Upper lobe of left lung (tissue), 6 donors: Measurements from ENCODE around the gene METAP2. TPM values are rescaled to one million over a fixed set of nuclear protein-coding genes. Genes with fewer than 3 reads are reported as not detected.
A peak's percentile ranks its signal among the peaks of the same experiment; 100 is the strongest.
"Not testable (repeated sequence)": the region's sequence is repeated elsewhere in the genome, so short reads cannot be mapped to it uniquely, and the experiment has no call there.

Source experiments
- ATAC-seq, 2 donors: fragments of 200-7000 bp; cut with Tn5 transposase; one replicate each; pipeline ENCODE4 v1.9.1; 2022; ENCODE audit warnings: mild to moderate bottlenecking in 2 of 2, moderate library complexity in 2 of 2; ENCODE audit not compliant: low FRiP score in 2 of 2
- DNase-seq, 2 donors: peaks; one replicate each; pipeline ENCODE4 v3.0.0-alpha.2; 2019 to 2020
- H3K27ac ChIP-seq, 4 donors: fragments of 200-600 bp; sonication (generic); one replicate each; pipeline ENCODE4 v1.5.1; 2016 to 2019
- H3K27me3 ChIP-seq, 4 donors: fragments of 200-600 bp; sonication (generic); one replicate each; pipeline ENCODE4 v1.5.1; 2017 to 2019
- H3K36me3 ChIP-seq, 4 donors: fragments of 200-600 bp; sonication (generic); one replicate each; pipeline ENCODE4 v1.5.1; 2016 to 2019
- H3K4me1 ChIP-seq, 4 donors: fragments of 200-600 bp; sonication (generic); one replicate each; pipeline ENCODE4 v1.5.1; 2018 to 2019
- H3K4me3 ChIP-seq, 4 donors: fragments of 200-600 bp; sonication (generic); one replicate each; pipeline ENCODE4 v1.5.1; 2017 to 2019; ENCODE audit warnings: mild to moderate bottlenecking in 2 of 4, moderate library complexity in 1 of 4
- H3K9me3 ChIP-seq, 4 donors: fragments of 200-600 bp; sonication (generic); one replicate each; pipeline ENCODE4 v1.5.1; 2018 to 2019
- CTCF ChIP-seq, 6 experiments: fragments of 450-650 bp in 4 of 6; fragments of 200-600 bp in 2 of 6; sonication (generic) in 2 of 6; IDR thresholded peaks; one replicate each; pipeline ENCODE4 v1.5.1; 2016 to 2019; ENCODE audit warnings: antibody characterized with exemption in 6 of 6
- EP300 ChIP-seq, 4 donors: sonication (generic); formaldehyde crosslinking; IDR thresholded peaks; one replicate each; pipeline ENCODE4 v1.5.1; 2017; ENCODE audit warnings: antibody characterized with exemption in 4 of 4, control low read depth in 2 of 4
- POLR2A ChIP-seq, 4 donors: fragments of 450-650 bp; IDR thresholded peaks; one replicate each; pipeline ENCODE4 v1.5.1; 2016 to 2017; ENCODE audit warnings: antibody characterized with exemption in 4 of 4, mild to moderate bottlenecking in 2 of 4
- POLR2AphosphoS5 ChIP-seq, 2 donors: sonication (generic); formaldehyde crosslinking; IDR thresholded peaks; one replicate each; pipeline ENCODE4 v1.5.1; 2017; ENCODE audit warnings: antibody characterized with exemption in 2 of 2
- WGBS, 2 donors: methylation state at CpG; one replicate each; pipeline ENCODE4 v1.1.5; 2017 to 2018; 5-methylcytosine and 5-hydroxymethylcytosine counted together
- total RNA-seq, 6 donors: library from RNA; depleted of rRNA in 4 of 6; stranded (reverse); fragments of >200 nt in 4 of 6; gene quantifications; one replicate each; pipeline versions ENCODE4 v1.1.0 to v1.2.1, GENCODE V29; 2016 to 2021
- donor health status: DM: no; HTN: no; CAD: no; lungs with moderate emphysema.
- donor health status: DM: no; HTN: yes; CAD: no; lungs with severe emphysema.

METAP2 gene
- total RNA-seq, 6 donors from 2014 or later: 44.0 to 75.0 (median 50.3) TPM

- TF ChIP-seq POLR2AphosphoS5 (IDR thresholded peaks at IDR 0.05) (no peak), CTCF (IDR thresholded peaks at IDR 0.05) (no peak), POLR2A (IDR thresholded peaks at IDR 0.05) (no peak), EP300 (IDR thresholded peaks at IDR 0.05) (no peak)
- WGBS, 2 donors: 1% methylated on average over 23 of the region's 23 CpGs
- DNase-seq: peak in 1 of 2 donors; percentile 40
These were observed 595 bp upstream of the METAP2 start for GRCh38 chr12:95473231-95473883.

GRCh38 chr12:95474660-95474958 is 657 bp downstream of the METAP2 start:
- Histone ChIP-seq H3K27ac (peak overlapping the region; percentile 80 to 93 (median 90)), H3K4me1 (peaks cover 21 to 31% (median 26%) of the 10 kb centered on the region in 4 donors), H3K4me3 (peak overlapping the region; percentile 63 to 91 (median 78)), H3K9me3 (no peaks in the 10 kb centered on the region), H3K27me3 (no peaks in the 10 kb centered on the region), H3K36me3 (peaks cover 4 to 32% (median 12%) of the 10 kb centered on the region in 4 donors)
- DNase-seq: no peak
- TF ChIP-seq EP300 (IDR thresholded peaks at IDR 0.05): no peak
- TF ChIP-seq POLR2A (IDR thresholded peaks at IDR 0.05): no peak
- no peak for TF ChIP-seq CTCF (IDR thresholded peaks at IDR 0.05)
- no peak for TF ChIP-seq POLR2AphosphoS5 (IDR thresholded peaks at IDR 0.05)
- ATAC-seq: no peak
- 0 to 1% methylated on average over 6 to 16 of the region's 16 CpGs for WGBS, 2 donors

More at GRCh38 chr12:95473231-95473883, 595 bp upstream of the METAP2 start:
- H3K27ac ChIP-seq: peak overlapping the region; percentile 80 to 93 (median 90)
- H3K27me3 ChIP-seq: no peaks in the 10 kb centered on the region
- peaks cover 13 to 31% (median 26%) of the 10 kb centered on the region in 4 donors for H3K4me1 ChIP-seq
- peak overlapping the region; percentile 38 to 91 (median 76) for H3K4me3 ChIP-seq
- peak; percentile 77 to 78 for ATAC-seq
- peaks cover 4 to 24% (median 11%) of the 10 kb centered on the region in 4 donors for H3K36me3 ChIP-seq
- no peaks in the 10 kb centered on the region for H3K9me3 ChIP-seq

GRCh38 chr12:95480230-95480629 is 6.3 kb downstream of the METAP2 start:
- peak overlapping the region in 1 of 4 donors; percentile 6 for H3K27ac ChIP-seq
- WGBS, 2 donors: 53 to 68% methylated on average over 2 of the region's 2 CpGs
- no peak for TF ChIP-seq POLR2AphosphoS5 (IDR thresholded peaks at IDR 0.05)
- TF ChIP-seq POLR2A (IDR thresholded peaks at IDR 0.05): no peak
- TF ChIP-seq EP300 (IDR thresholded peaks at IDR 0.05): no peak
- no peak for TF ChIP-seq CTCF (IDR thresholded peaks at IDR 0.05)
- H3K4me1 ChIP-seq: peaks cover 34 to 52% (median 38%) of the 10 kb centered on the region in 4 donors
- peaks cover 4 to 40% (median 12%) of the 10 kb centered on the region in 4 donors for H3K36me3 ChIP-seq
- no peak overlapping the region for H3K4me3 ChIP-seq
- no peak for DNase-seq
- no peak for ATAC-seq
- H3K9me3 ChIP-seq: no peaks in the 10 kb centered on the region
- no peaks in the 10 kb centered on the region for H3K27me3 ChIP-seq

DNA sequence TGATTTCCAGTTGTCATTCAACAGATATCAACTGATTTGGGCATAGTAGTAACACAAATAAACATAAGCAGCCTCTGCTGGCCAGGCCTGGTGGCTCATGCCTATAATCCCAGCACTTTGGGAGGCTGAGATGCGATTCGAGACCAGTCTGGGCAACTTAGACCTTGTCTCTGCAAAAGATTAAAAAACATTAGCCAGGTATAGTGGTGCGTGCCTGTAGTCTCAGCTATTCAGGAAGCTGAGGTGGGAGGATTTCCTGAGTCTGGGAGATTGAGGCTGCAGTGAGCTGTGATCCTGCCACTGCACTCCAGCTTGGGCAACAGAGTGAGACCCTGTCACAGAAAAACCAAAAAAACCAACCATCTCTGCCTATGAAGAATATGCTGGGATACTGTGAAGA is 7.1 kb downstream of the METAP2 start:
- Histone ChIP-seq H3K4me3 (no peak overlapping the region), H3K36me3 (peaks cover 6 to 45% (median 12%) of the 10 kb centered on the region in 4 donors), H3K27ac (peak overlapping the region in 2 of 4 donors; percentile 15 to 20), H3K27me3 (no peaks in the 10 kb centered on the region), H3K9me3 (no peaks in the 10 kb centered on the region), H3K4me1 (peaks cover 26 to 48% (median 30%) of the 10 kb centered on the region in 4 donors)
- ATAC-seq (no peak), DNase-seq (no peak)
- WGBS, 2 donors: 73 to 81% methylated on average over 3 of the region's 3 CpGs
- TF ChIP-seq POLR2A (IDR thresholded peaks at IDR 0.05): no peak
- no peak for TF ChIP-seq CTCF (IDR thresholded peaks at IDR 0.05)
- TF ChIP-seq POLR2AphosphoS5 (IDR thresholded peaks at IDR 0.05): no peak
- no peak for TF ChIP-seq EP300 (IDR thresholded peaks at IDR 0.05)

DNA sequence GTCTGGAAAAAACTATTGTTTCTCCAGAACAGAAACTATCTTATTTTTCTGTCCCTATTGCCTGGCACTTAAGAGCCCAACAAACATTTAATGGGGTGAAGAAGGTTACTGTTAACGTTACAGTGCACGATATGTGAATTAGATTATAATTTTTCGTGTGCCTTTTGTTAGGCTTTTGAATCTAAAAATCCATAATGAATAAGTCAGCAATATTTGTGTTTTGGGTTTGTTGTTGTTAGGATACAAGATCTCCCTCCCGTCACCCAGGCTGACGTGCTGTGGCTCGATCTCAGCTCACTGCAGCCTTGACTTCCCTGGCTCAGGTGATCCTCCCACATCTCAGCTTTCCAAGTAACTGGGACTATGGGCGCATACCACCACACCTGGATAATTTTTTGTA is 7.9 kb downstream of the METAP2 start:
- TF ChIP-seq POLR2A (IDR thresholded peaks at IDR 0.05): no peak
- TF ChIP-seq EP300 (IDR thresholded peaks at IDR 0.05): no peak
- no peak for TF ChIP-seq CTCF (IDR thresholded peaks at IDR 0.05)
- no peak for TF ChIP-seq POLR2AphosphoS5 (IDR thresholded peaks at IDR 0.05)
- Histone ChIP-seq H3K9me3 (no peaks in the 10 kb centered on the region), H3K27me3 (no peaks in the 10 kb centered on the region), H3K36me3 (peaks cover 8 to 46% (median 17%) of the 10 kb centered on the region in 4 donors), H3K4me3 (no peak overlapping the region), H3K4me1 (peaks cover 20 to 48% (median 27%) of the 10 kb centered on the region in 4 donors), H3K27ac (no peak overlapping the region)
- DNase-seq: no peak
- 83 to 89% methylated on average over 7 of the region's 7 CpGs for WGBS, 2 donors
- no peak for ATAC-seq

DNA sequence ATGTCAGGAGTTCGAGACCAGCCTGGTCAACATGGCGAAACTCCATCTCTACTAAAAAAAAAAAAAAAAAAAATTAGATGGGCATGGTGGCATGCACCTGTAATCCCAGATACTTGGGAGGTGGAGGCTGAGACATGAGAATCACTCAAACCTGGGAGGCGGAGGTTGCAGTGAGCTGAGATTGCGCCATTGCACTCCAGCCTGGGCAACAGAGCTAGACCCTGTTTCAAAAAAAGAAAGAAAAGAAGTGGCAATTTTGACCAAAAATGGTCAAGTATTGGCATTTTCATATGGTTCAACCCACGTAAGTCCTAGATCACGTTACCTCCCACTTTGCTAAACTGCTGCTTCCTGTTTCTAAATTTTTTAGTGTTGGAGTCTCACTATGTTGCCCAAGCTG is 8.6 kb downstream of the METAP2 start:
- not testable (repeated sequence) for H3K27ac ChIP-seq, ATAC-seq, H3K27me3 ChIP-seq, DNase-seq, H3K9me3 ChIP-seq, H3K4me3 ChIP-seq
- Histone ChIP-seq H3K36me3 (peaks cover 4 to 46% (median 19%) of the 10 kb centered on the region in 4 donors), H3K4me1 (peaks cover 20 to 48% (median 23%) of the 10 kb centered on the region in 4 donors)
- WGBS, 2 donors: 85 to 96% methylated on average over 6 of the region's 6 CpGs
